GM23338 (cell line): ENCODE measurements around the gene RDH5. TPM values are rescaled to one million over a fixed set of nuclear protein-coding genes. Genes with fewer than 3 reads are reported as not detected.

Source experiments
- ATAC-seq: fragments of 200-7000 bp; cut with Tn5 transposase; 3 replicates; pipeline ENCODE4 v1.9.1; 2020
- DNase-seq: peaks from one replicate; pipeline ENCODE4 v3.0.0-alpha.2; 2015; ENCODE audit warnings: low spot score
- H2AFZ ChIP-seq: fragments of 200-600 bp; sonication (generic); 2 replicates; pipeline ENCODE4 v1.8.0; 2016; ENCODE audit warnings: antibody characterized with exemption, mild to moderate bottlenecking, moderate library complexity
- H3F3A ChIP-seq: fragments of 200-600 bp; sonication (generic); replicated peaks from 2 replicates; pipeline ENCODE4 v1.8.0; 2017; ENCODE audit warnings: antibody characterized with exemption, mixed run types, low read depth
- H3K27ac ChIP-seq: fragments of 200-600 bp; sonication (generic); 2 replicates; pipeline ENCODE4 v1.6.1; 2016; ENCODE audit warnings: low read depth
- H3K27me3 ChIP-seq: fragments of 200-600 bp; sonication (generic); 2 replicates; pipeline ENCODE4 v1.8.0; 2016; ENCODE audit warnings: mild to moderate bottlenecking, mixed run types, moderate library complexity; ENCODE audit not compliant: insufficient read depth
- H3K36me3 ChIP-seq: fragments of 200-600 bp; sonication (generic); 2 replicates; pipeline ENCODE4 v1.8.0; 2016; ENCODE audit warnings: mild to moderate bottlenecking; ENCODE audit not compliant: insufficient read depth
- H3K4me1 ChIP-seq: fragments of 200-600 bp; sonication (generic); 2 replicates; pipeline ENCODE4 v1.8.0; 2016; ENCODE audit warnings: mild to moderate bottlenecking, moderate library complexity; ENCODE audit not compliant: insufficient read depth
- H3K4me2 ChIP-seq: fragments of 200-600 bp; sonication (generic); 2 replicates; pipeline ENCODE4 v1.7.1; 2017; ENCODE audit warnings: mixed run types
- H3K4me3 ChIP-seq: fragments of 200-600 bp; sonication (generic); 2 replicates; pipeline ENCODE4 v1.6.1; 2016; ENCODE audit warnings: mixed run types
- H3K79me2 ChIP-seq: fragments of 200-600 bp; sonication (generic); replicated peaks from 2 replicates; pipeline ENCODE4 v1.8.0; 2017; ENCODE audit warnings: mild to moderate bottlenecking; ENCODE audit not compliant: insufficient read depth
- H3K9me2 ChIP-seq: fragments of 200-600 bp; sonication (generic); 2 replicates; pipeline ENCODE4 v1.8.0; 2017; ENCODE audit not compliant: insufficient read depth
- H4K20me1 ChIP-seq: fragments of 200-600 bp; sonication (generic); replicated peaks from 2 replicates; pipeline ENCODE4 v1.8.0; 2017; ENCODE audit warnings: mild to moderate bottlenecking; ENCODE audit not compliant: insufficient read depth
- H3K27ac Mint-ChIP-seq: 2 replicates; pipeline ENCODE4 v1.8.0; 2020; ENCODE audit warnings: inconsistent platforms, mild to moderate bottlenecking, moderate library complexity, mixed read lengths
- H3K27me3 Mint-ChIP-seq: 3 replicates; pipeline ENCODE4 v1.8.0; 2022; ENCODE audit warnings: low read depth, mild to moderate bottlenecking, moderate library complexity, mixed read lengths, inconsistent platforms; ENCODE audit not compliant: insufficient read depth, poor library complexity
- H3K36me3 Mint-ChIP-seq: 3 replicates; pipeline ENCODE4 v1.8.0; 2021; ENCODE audit warnings: low read depth, mild to moderate bottlenecking, inconsistent platforms, moderate library complexity, mixed read lengths
- H3K4me1 Mint-ChIP-seq: 3 replicates; pipeline ENCODE4 v1.8.0; 2020; ENCODE audit warnings: mild to moderate bottlenecking, inconsistent platforms, mixed read lengths
- H3K4me3 Mint-ChIP-seq: 3 replicates; pipeline ENCODE4 v1.8.0; 2021; ENCODE audit warnings: moderate library complexity, mild to moderate bottlenecking, inconsistent platforms, mixed read lengths
- H3K9me3 Mint-ChIP-seq: 3 replicates; pipeline ENCODE4 v1.8.0; 2020; ENCODE audit warnings: moderate library complexity, mild to moderate bottlenecking, inconsistent platforms, mixed read lengths
- ETS1 ChIP-seq: IDR thresholded peaks from 2 replicates; pipeline ENCODE4 v1.6.1; 2016; ENCODE audit warnings: antibody characterized with exemption
- EZH2 ChIP-seq: fragments of 200-600 bp; sonication (generic); IDR thresholded peaks from one replicate; pipeline ENCODE4 v1.8.0; 2017; ENCODE audit warnings: antibody characterized with exemption, mild to moderate bottlenecking, low read depth; ENCODE audit not compliant: unreplicated experiment
- NANOG ChIP-seq: IDR thresholded peaks from 2 replicates; pipeline ENCODE4 v1.6.1; 2016; ENCODE audit warnings: antibody characterized with exemption, borderline replicate concordance
- ZNF114 ChIP-seq: fragments of 250-450 bp; sonication (Bioruptor Pico); IDR thresholded peaks from 2 replicates; pipeline ENCODE4 v1.5.0; 2020; ENCODE audit warnings: mild to moderate bottlenecking, moderate library complexity
- ZNF331 ChIP-seq: fragments of 250-450 bp; sonication (Bioruptor Pico); IDR thresholded peaks from 2 replicates; pipeline ENCODE4 v1.5.0; 2020; ENCODE audit warnings: low read depth, mild to moderate bottlenecking, moderate library complexity
- polyA plus RNA-seq: library from polyadenylated mRNA; unstranded; fragments of >200 nt; fragmentation: Nextera tagmentation; extraction: Ambion mirVana; gene quantifications from 2 replicates; pipeline ENCODE4 v1.2.1, GENCODE V29; 2016
- total RNA-seq: library from RNA; depleted of rRNA; stranded (reverse); fragments of >200 nt; shearing (Covaris generic); gene quantifications from 2 replicates; pipeline ENCODE4 v1.2.3, GENCODE V29; 2014
- TF ChIP-seq, protein P1 (sequence below): fragments of 250-450 bp; sonication (Bioruptor Pico); IDR thresholded peaks from 2 replicates; pipeline ENCODE4 v1.5.0; 2020; ENCODE audit warnings: mild to moderate bottlenecking, moderate library complexity

Gene RDH5
- total and polyA plus RNA-seq, 2 experiments from 2014 or later: 3.9 to 7.5 TPM

- no peak for TF ChIP-seq ZNF114
- TF ChIP-seq NANOG: no peak
- no peak for TF ChIP-seq EZH2
- no peak for TF ChIP-seq ETS1
- TF ChIP-seq ZNF331 (CRISPR knock-in tag): no peak
These were observed 24.1 kb upstream of the RDH5 start (continued) for GRCh38 chr12:55696141-55696540.

DNA sequence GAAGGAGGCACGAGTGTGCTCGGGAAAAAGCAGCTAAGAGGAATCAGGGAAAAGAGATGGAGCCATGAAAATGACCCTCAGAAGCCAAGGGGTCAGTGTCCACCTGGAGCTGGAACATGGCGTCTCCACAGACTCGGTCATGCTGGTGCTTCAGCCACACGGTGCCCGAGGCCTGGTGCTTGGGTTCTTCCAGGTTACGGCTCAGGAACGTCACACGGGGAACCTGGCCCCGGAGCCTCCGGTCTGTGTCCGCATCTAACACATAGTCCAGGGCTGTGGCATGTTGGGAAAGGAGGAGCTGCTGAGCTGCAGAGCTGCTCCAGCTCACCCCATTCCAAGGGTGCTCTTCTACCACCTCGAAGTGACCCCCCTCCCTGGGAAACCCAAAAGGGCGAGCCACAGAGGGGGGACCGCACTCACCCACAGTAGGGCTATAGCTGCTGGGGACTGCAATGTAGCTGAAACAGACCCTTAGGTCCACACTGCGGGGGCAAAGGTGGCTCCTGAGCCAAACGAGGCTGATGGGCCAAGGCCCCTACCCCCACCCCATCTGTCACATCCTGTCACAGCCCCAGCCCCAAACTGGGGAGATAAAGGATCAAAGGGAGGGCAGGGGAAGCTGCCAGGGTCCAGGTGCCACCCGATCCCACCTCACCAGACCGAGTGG, 23.3 kb upstream of the RDH5 start:
- H2AFZ ChIP-seq: no peak overlapping the region
- no peak overlapping the region for H3K27ac Mint-ChIP-seq
- no peaks in the 10 kb centered on the region; the same call in 1 of the 2 replicates for H4K20me1 ChIP-seq
- ATAC-seq: no peak
- H3K27ac ChIP-seq: no peak overlapping the region
- H3K4me3 ChIP-seq: no peak overlapping the region
- no peak overlapping the region for H3K4me3 Mint-ChIP-seq
- H3K36me3 Mint-ChIP-seq: peaks cover 28% of the 10 kb centered on the region
- TF ChIP-seq, protein P1, sequence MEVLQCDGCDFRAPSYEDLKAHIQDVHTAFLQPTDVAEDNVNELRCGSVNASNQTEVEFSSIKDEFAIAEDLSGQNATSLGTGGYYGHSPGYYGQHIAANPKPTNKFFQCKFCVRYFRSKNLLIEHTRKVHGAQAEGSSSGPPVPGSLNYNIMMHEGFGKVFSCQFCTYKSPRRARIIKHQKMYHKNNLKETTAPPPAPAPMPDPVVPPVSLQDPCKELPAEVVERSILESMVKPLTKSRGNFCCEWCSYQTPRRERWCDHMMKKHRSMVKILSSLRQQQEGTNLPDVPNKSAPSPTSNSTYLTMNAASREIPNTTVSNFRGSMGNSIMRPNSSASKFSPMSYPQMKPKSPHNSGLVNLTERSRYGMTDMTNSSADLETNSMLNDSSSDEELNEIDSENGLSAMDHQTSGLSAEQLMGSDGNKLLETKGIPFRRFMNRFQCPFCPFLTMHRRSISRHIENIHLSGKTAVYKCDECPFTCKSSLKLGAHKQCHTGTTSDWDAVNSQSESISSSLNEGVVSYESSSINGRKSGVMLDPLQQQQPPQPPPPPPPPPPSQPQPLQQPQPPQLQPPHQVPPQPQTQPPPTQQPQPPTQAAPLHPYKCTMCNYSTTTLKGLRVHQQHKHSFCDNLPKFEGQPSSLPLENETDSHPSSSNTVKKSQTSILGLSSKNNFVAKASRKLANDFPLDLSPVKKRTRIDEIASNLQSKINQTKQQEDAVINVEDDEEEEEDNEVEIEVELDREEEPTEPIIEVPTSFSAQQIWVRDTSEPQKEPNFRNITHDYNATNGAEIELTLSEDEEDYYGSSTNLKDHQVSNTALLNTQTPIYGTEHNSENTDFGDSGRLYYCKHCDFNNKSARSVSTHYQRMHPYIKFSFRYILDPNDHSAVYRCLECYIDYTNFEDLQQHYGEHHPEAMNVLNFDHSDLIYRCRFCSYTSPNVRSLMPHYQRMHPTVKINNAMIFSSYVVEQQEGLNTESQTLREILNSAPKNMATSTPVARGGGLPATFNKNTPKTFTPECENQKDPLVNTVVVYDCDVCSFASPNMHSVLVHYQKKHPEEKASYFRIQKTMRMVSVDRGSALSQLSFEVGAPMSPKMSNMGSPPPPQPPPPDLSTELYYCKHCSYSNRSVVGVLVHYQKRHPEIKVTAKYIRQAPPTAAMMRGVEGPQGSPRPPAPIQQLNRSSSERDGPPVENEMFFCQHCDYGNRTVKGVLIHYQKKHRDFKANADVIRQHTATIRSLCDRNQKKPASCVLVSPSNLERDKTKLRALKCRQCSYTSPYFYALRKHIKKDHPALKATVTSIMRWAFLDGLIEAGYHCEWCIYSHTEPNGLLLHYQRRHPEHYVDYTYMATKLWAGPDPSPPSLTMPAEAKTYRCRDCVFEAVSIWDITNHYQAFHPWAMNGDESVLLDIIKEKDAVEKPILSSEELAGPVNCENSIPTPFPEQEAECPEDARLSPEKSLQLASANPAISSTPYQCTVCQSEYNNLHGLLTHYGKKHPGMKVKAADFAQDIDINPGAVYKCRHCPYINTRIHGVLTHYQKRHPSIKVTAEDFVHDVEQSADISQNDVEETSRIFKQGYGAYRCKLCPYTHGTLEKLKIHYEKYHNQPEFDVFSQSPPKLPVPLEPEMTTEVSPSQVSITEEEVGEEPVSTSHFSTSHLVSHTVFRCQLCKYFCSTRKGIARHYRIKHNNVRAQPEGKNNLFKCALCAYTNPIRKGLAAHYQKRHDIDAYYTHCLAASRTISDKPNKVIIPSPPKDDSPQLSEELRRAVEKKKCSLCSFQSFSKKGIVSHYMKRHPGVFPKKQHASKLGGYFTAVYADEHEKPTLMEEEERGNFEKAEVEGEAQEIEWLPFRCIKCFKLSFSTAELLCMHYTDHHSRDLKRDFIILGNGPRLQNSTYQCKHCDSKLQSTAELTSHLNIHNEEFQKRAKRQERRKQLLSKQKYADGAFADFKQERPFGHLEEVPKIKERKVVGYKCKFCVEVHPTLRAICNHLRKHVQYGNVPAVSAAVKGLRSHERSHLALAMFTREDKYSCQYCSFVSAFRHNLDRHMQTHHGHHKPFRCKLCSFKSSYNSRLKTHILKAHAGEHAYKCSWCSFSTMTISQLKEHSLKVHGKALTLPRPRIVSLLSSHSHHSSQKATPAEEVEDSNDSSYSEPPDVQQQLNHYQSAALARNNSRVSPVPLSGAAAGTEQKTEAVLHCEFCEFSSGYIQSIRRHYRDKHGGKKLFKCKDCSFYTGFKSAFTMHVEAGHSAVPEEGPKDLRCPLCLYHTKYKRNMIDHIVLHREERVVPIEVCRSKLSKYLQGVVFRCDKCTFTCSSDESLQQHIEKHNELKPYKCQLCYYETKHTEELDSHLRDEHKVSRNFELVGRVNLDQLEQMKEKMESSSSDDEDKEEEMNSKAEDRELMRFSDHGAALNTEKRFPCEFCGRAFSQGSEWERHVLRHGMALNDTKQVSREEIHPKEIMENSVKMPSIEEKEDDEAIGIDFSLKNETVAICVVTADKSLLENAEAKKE (CRISPR knock-in tag): no peak
- H3K27me3 Mint-ChIP-seq: peaks cover 9% of the 10 kb centered on the region
- no peaks in the 10 kb centered on the region for H3F3A ChIP-seq
- peaks cover 2% of the 10 kb centered on the region; the same call in 1 of the 3 replicates for H3K4me1 Mint-ChIP-seq
- no peaks in the 10 kb centered on the region for H3K36me3 ChIP-seq
- no peaks in the 10 kb centered on the region for H3K9me2 ChIP-seq
- no peak overlapping the region for H3K4me2 ChIP-seq
- no peaks in the 10 kb centered on the region for H3K79me2 ChIP-seq
- H3K4me1 ChIP-seq: no peaks in the 10 kb centered on the region
- H3K27me3 ChIP-seq: no peaks in the 10 kb centered on the region
- no peak for DNase-seq
- no peaks in the 10 kb centered on the region for H3K9me3 Mint-ChIP-seq
